WERI-Rb-1 (cell line): ENCODE results near the gene POU3F3.

Experiments
- DNase-seq: peaks from one replicate; pipeline ENCODE4 v3.0.0-alpha.2; 2020
- H3K27ac ChIP-seq: fragments of 250-450 bp; sonication (Bioruptor Pico); 2 replicates; pipeline ENCODE4 v1.5.1; 2020; ENCODE audit warnings: mild to moderate bottlenecking, moderate library complexity
- H3K27me3 ChIP-seq: fragments of 250-450 bp; sonication (Bioruptor Pico); 2 replicates; pipeline ENCODE4 v1.5.1; 2021; ENCODE audit warnings: mild to moderate bottlenecking, low read depth, moderate library complexity; ENCODE audit not compliant: insufficient read depth, severe bottlenecking
- H3K36me3 ChIP-seq: fragments of 250-450 bp; sonication (Bioruptor Pico); 2 replicates; pipeline ENCODE4 v1.5.1; 2020; ENCODE audit warnings: mild to moderate bottlenecking, moderate library complexity
- H3K4me3 ChIP-seq: 2 replicates; pipeline ENCODE4 v1.5.1; 2011; ENCODE audit warnings: low read depth, mild to moderate bottlenecking, control low read depth, low read length
- H3K9me3 ChIP-seq: fragments of 250-450 bp; sonication (Bioruptor Pico); 2 replicates; pipeline ENCODE4 v1.5.1; 2021; ENCODE audit warnings: mild to moderate bottlenecking, moderate library complexity; ENCODE audit not compliant: severe bottlenecking
- TF ChIP-seq, protein P1 (sequence below): IDR thresholded peaks from 2 replicates; pipeline ENCODE4 v1.5.1; 2011; ENCODE audit warnings: low read depth, mild to moderate bottlenecking, control low read depth, inconsistent platforms, low read length

The POU3F3 gene

GRCh38 chr2:104857262-104858005, 3.5 kb downstream of the POU3F3 start:
- TF ChIP-seq, protein P1, sequence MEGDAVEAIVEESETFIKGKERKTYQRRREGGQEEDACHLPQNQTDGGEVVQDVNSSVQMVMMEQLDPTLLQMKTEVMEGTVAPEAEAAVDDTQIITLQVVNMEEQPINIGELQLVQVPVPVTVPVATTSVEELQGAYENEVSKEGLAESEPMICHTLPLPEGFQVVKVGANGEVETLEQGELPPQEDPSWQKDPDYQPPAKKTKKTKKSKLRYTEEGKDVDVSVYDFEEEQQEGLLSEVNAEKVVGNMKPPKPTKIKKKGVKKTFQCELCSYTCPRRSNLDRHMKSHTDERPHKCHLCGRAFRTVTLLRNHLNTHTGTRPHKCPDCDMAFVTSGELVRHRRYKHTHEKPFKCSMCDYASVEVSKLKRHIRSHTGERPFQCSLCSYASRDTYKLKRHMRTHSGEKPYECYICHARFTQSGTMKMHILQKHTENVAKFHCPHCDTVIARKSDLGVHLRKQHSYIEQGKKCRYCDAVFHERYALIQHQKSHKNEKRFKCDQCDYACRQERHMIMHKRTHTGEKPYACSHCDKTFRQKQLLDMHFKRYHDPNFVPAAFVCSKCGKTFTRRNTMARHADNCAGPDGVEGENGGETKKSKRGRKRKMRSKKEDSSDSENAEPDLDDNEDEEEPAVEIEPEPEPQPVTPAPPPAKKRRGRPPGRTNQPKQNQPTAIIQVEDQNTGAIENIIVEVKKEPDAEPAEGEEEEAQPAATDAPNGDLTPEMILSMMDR: no peak
- peaks cover 76% of the 10 kb centered on the region for H3K27me3 ChIP-seq
- no peak overlapping the region for H3K27ac ChIP-seq
- no peak overlapping the region for H3K4me3 ChIP-seq
- H3K36me3 ChIP-seq: no peaks in the 10 kb centered on the region
- peaks cover 19% of the 10 kb centered on the region for H3K9me3 ChIP-seq
- no peak for DNase-seq

- H3K9me3 ChIP-seq: peaks cover 16% of the 10 kb centered on the region
- no peak overlapping the region for H3K4me3 ChIP-seq
- TF ChIP-seq, protein P1: no peak
- DNase-seq: no peak
- H3K27ac ChIP-seq: no peak overlapping the region
- H3K27me3 ChIP-seq: peaks cover 77% of the 10 kb centered on the region
- no peaks in the 10 kb centered on the region for H3K36me3 ChIP-seq
Observed at GRCh38 chr2:104858006-104858978, 4.4 kb downstream of the POU3F3 start.

DNA sequence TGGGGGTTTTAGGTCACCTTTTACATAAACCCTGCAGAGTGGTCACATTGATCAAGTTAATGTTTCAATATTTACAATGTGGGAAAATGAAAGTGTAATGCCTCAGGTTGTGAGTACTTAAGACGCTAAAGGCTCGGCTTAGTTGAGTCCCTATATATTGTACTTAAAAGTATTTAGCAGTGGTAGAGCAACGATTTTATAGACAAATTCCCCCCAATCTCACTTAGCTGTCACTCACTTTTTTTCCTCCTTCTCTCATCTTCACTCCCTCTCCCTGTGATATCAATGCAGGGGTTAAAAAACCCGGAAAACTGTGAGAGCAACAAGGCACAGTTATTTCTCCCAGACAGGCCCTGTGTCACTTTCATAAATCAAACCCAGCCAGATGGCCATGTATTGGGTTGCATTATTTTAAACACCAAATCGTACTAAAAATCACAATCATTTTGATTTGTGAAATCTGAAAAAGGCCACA, 5.4 kb downstream of the POU3F3 start:
- Histone ChIP-seq H3K36me3 (no peaks in the 10 kb centered on the region), H3K4me3 (no peak overlapping the region), H3K9me3 (peaks cover 14% of the 10 kb centered on the region), H3K27me3 (peaks cover 80% of the 10 kb centered on the region), H3K27ac (no peak overlapping the region)
- TF ChIP-seq, protein P1: no peak
- no peak for DNase-seq

- TF ChIP-seq, protein P1: no peak
- no peak for DNase-seq
- H3K27ac ChIP-seq: no peak overlapping the region
- H3K9me3 ChIP-seq: peaks cover 9% of the 10 kb centered on the region
- no peak overlapping the region for H3K4me3 ChIP-seq
- H3K36me3 ChIP-seq: no peaks in the 10 kb centered on the region
- peaks cover 81% of the 10 kb centered on the region for H3K27me3 ChIP-seq
Observed at GRCh38 chr2:104859766-104860450, 6.0 kb downstream of the POU3F3 start.

DNA sequence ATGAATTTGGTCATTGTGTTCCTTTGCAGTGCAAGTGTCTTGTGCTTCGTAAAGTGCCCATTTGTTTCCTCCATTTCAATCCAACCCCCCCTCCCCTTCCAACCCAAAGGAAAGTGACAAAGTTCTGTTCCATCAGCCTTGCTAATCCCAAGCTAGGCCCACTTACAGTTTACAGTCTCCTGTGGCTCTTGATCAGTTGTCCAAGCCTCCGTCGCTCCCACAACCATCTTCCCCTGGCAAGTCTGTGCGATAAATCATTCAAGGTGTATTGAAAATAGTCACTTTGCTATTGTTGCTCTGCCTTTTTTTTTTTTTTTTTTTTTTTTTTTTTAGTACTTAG, 6.5 kb downstream of the POU3F3 start:
- no peak for DNase-seq
- Histone ChIP-seq H3K27ac (no peak overlapping the region), H3K36me3 (no peaks in the 10 kb centered on the region), H3K4me3 (no peak overlapping the region), H3K27me3 (peaks cover 86% of the 10 kb centered on the region), H3K9me3 (peaks cover 9% of the 10 kb centered on the region)
- TF ChIP-seq, protein P1: no peak
